Liver (tissue), 9 donors: ENCODE results near the gene SRPX. TPM values are rescaled to one million over a fixed set of nuclear protein-coding genes. Genes with fewer than 3 reads are reported as not detected.

Experiments
- DNase-seq: peaks from one replicate; pipeline ENCODE4 v3.0.0-alpha.2; 2017; ENCODE audit warnings: low spot score
- H3K27ac ChIP-seq, 2 donors: one replicate each; pipeline ENCODE4 v1.7.0; 2013; ENCODE audit warnings: inconsistent platforms in 2 of 2, low read length in 2 of 2, control low read depth in 1 of 2, low read depth in 1 of 2, mild to moderate bottlenecking in 1 of 2
- H3K27me3 ChIP-seq, 4 donors: one replicate each; pipeline versions ENCODE4 v1.6.1 to v1.7.0; 2013; ENCODE audit warnings: low read length in 3 of 4, inconsistent platforms in 1 of 4, mild to moderate bottlenecking in 1 of 4, moderate library complexity in 1 of 4; ENCODE audit not compliant: control insufficient read depth in 4 of 4, insufficient read depth in 4 of 4
- H3K36me3 ChIP-seq, 4 donors: one replicate each; pipeline versions ENCODE4 v1.6.1 to v1.7.0; 2013; ENCODE audit warnings: low read length in 3 of 4, mild to moderate bottlenecking in 3 of 4, low read depth in 1 of 4, moderate library complexity in 1 of 4; ENCODE audit not compliant: control insufficient read depth in 4 of 4, insufficient read depth in 3 of 4
- H3K4me1 ChIP-seq, 4 donors: one replicate each; pipeline versions ENCODE4 v1.6.1 to v1.7.0; 2013; ENCODE audit warnings: low read length in 3 of 4, mild to moderate bottlenecking in 3 of 4, moderate library complexity in 1 of 4; ENCODE audit not compliant: control insufficient read depth in 4 of 4, insufficient read depth in 4 of 4
- H3K4me3 ChIP-seq, 3 donors: one replicate each; pipeline versions ENCODE4 v1.6.1 to v1.7.0; 2013; ENCODE audit warnings: low read length in 3 of 3, control low read depth in 1 of 3, low read depth in 1 of 3, mild to moderate bottlenecking in 1 of 3
- H3K9ac ChIP-seq, 2 donors: one replicate each; pipeline ENCODE4 v1.7.0; 2013; ENCODE audit warnings: low read length in 2 of 2, mild to moderate bottlenecking in 2 of 2, moderate library complexity in 2 of 2, control low read depth in 1 of 2, low read depth in 1 of 2
- H3K9me3 ChIP-seq, 4 donors: one replicate each; pipeline versions ENCODE4 v1.6.1 to v1.7.0; 2013; ENCODE audit warnings: low read length in 3 of 4; ENCODE audit not compliant: control insufficient read depth in 4 of 4
- EGR1 ChIP-seq, 2 donors: IDR thresholded peaks; 2 replicates each; pipeline ENCODE4 v1.6.1; 2016 to 2018; ENCODE audit warnings: antibody characterized with exemption in 2 of 2, low read depth in 2 of 2
- FOXA1 ChIP-seq: IDR thresholded peaks from 2 replicates; pipeline ENCODE4 v1.6.1; 2016; ENCODE audit warnings: antibody characterized with exemption
- FOXA2 ChIP-seq: IDR thresholded peaks from 2 replicates; pipeline ENCODE4 v1.6.1; 2016; ENCODE audit warnings: antibody characterized with exemption
- GABPA ChIP-seq, 2 donors: IDR thresholded peaks in 1 of 2; conservative IDR thresholded peaks in 1 of 2; 2 replicates each; pipeline ENCODE4 v1.6.1; 2016; ENCODE audit warnings: antibody characterized with exemption in 2 of 2, mild to moderate bottlenecking in 1 of 2, moderate library complexity in 1 of 2
- HNF4G ChIP-seq: IDR thresholded peaks from 2 replicates; pipeline ENCODE4 v1.6.1; 2016; ENCODE audit warnings: antibody characterized with exemption
- JUND ChIP-seq, 2 donors: IDR thresholded peaks; 2 replicates each; pipeline ENCODE4 v1.6.1; 2016; ENCODE audit warnings: antibody characterized with exemption in 2 of 2
- MAX ChIP-seq: IDR thresholded peaks from 2 replicates; pipeline ENCODE4 v1.6.1; 2016; ENCODE audit warnings: antibody characterized with exemption
- NR2F2 ChIP-seq: IDR thresholded peaks from 2 replicates; pipeline ENCODE4 v1.6.1; 2016; ENCODE audit warnings: antibody characterized with exemption
- RAD21 ChIP-seq, 2 donors: IDR thresholded peaks; 2 replicates each; pipeline ENCODE4 v1.6.1; 2016; ENCODE audit warnings: antibody characterized with exemption in 2 of 2, mild to moderate bottlenecking in 2 of 2
- REST ChIP-seq: IDR thresholded peaks from 2 replicates; pipeline ENCODE4 v1.6.1; 2016; ENCODE audit warnings: antibody characterized with exemption, mild to moderate bottlenecking
- RXRA ChIP-seq, 2 donors: IDR thresholded peaks; 2 replicates each; pipeline ENCODE4 v1.6.1; 2017 to 2018; ENCODE audit warnings: antibody characterized with exemption in 2 of 2, mild to moderate bottlenecking in 1 of 2
- SP1 ChIP-seq: IDR thresholded peaks from 2 replicates; pipeline ENCODE4 v1.6.1; 2018; ENCODE audit warnings: antibody characterized with exemption, mild to moderate bottlenecking
- TAF1 ChIP-seq: conservative IDR thresholded peaks from 2 replicates; pipeline ENCODE4 v1.6.1; 2016; ENCODE audit warnings: antibody characterized with exemption, mild to moderate bottlenecking
- YY1 ChIP-seq: IDR thresholded peaks from 2 replicates; pipeline ENCODE4 v1.6.1; 2016; ENCODE audit warnings: antibody characterized with exemption, mild to moderate bottlenecking
- ZBTB33 ChIP-seq: IDR thresholded peaks from 2 replicates; pipeline ENCODE4 v1.6.1; 2016; ENCODE audit warnings: antibody characterized with exemption
- WGBS: extraction: QIAGEN DNeasy Blood & Tissue Kit; methylation state at CpG from one replicate; pipeline ENCODE4 v1.1.7; 2013; 5-methylcytosine and 5-hydroxymethylcytosine counted together
- polyA plus RNA-seq, 2 donors: library from polyadenylated mRNA; stranded (reverse) in 1 of 2; unstranded in 1 of 2; fragments of 200-250 nt in 1 of 2; fragments of >200 nt in 1 of 2; fragmentation: Nextera tagmentation in 1 of 2; extraction: Ambion mirVana in 1 of 2; gene quantifications; one replicate each; pipeline versions ENCODE4 v1.2.1 to v1.2.3, GENCODE V29; 2013 to 2015
- total RNA-seq, 2 donors: library from RNA; depleted of rRNA; stranded (reverse); fragments of >200 nt; gene quantifications; one replicate each; pipeline ENCODE4 v1.2.3, GENCODE V29; 2014
- TF ChIP-seq, protein P1 (sequence below): IDR thresholded peaks from 2 replicates; pipeline ENCODE4 v1.6.1; 2016; ENCODE audit warnings: antibody characterized with exemption
- TF ChIP-seq, protein P2 (sequence below): fragments of 150-350 bp; IDR thresholded peaks from 2 replicates; pipeline ENCODE4 v1.5.1; 2017; ENCODE audit warnings: improper control_type of control experiment, low read depth, low read length; ENCODE audit not compliant: missing input control
- donor health status: healthy.
- donor health status: healthy.
- donor health status: healthy.
- donor health status: healthy.
- donor health status: healthy.

SRPX gene
- total and polyA plus RNA-seq, 4 donors: 4.9 to 15.3 (median 10.3) TPM

- 98% methylated on average over 2 of the region's 2 CpGs for WGBS
Observed at GRCh38 chrX:38149016-38149415, 71.7 kb downstream of the SRPX start.

GRCh38 chrX:38142610-38143009, 78.1 kb downstream of the SRPX start:
- Histone ChIP-seq H3K27ac (no peak overlapping the region), H3K36me3 (no peaks in the 10 kb centered on the region), H3K4me3 (no peak overlapping the region), H3K9me3 (no peaks in the 10 kb centered on the region), H3K27me3 (peaks cover 0 to 3% (median 0%) of the 10 kb centered on the region in 4 donors), H3K9ac (no peak overlapping the region), H3K4me1 (no peaks in the 10 kb centered on the region)
- DNase-seq: no peak
- peak in 1 of 2 donors; percentile 4 for TF ChIP-seq RAD21 (IDR thresholded peaks at IDR 0.05)
- no peak for TF ChIP-seq RXRA (IDR thresholded peaks at IDR 0.05)
- TF ChIP-seq HNF4G: no peak
- TF ChIP-seq SP1: peak; percentile 21
- TF ChIP-seq GABPA (IDR thresholded peaks at IDR 0.05 in 1 of 2, conservative IDR thresholded peaks at IDR 0.05 in 1 of 2): no peak
- TF ChIP-seq ZBTB33: no peak
- no peak for TF ChIP-seq TAF1
- TF ChIP-seq YY1: no peak
- no peak for TF ChIP-seq EGR1 (IDR thresholded peaks at IDR 0.05; ENCODE audit: low read depth in 2 of 2)
- no peak for TF ChIP-seq FOXA2
- TF ChIP-seq NR2F2: peak; percentile 80
- 55% methylated on average over 1 of the region's 1 CpG for whole genome bisulfite sequencing

More at GRCh38 chrX:38149016-38149415, 71.7 kb downstream of the SRPX start:
- Histone ChIP-seq H3K4me1 (no peaks in the 10 kb centered on the region), H3K27ac (no peak overlapping the region), H3K27me3 (no peaks in the 10 kb centered on the region), H3K4me3 (no peak overlapping the region), H3K9me3 (no peaks in the 10 kb centered on the region), H3K9ac (no peak overlapping the region), H3K36me3 (no peaks in the 10 kb centered on the region)
- no peak for DNase-seq
- TF ChIP-seq YY1: no peak

- no peak overlapping the region for H3K27ac ChIP-seq
Observed at GRCh38 chrX:38138900-38139299, 81.8 kb downstream of the SRPX start.

More at GRCh38 chrX:38138900-38139299, 81.8 kb downstream of the SRPX start:
- Histone ChIP-seq H3K27me3 (peaks cover 0 to 3% (median 0%) of the 10 kb centered on the region in 4 donors), H3K4me1 (no peaks in the 10 kb centered on the region), H3K9ac (no peak overlapping the region), H3K9me3 (no peaks in the 10 kb centered on the region), H3K4me3 (no peak overlapping the region), H3K36me3 (no peaks in the 10 kb centered on the region)
- TF ChIP-seq, protein P1, sequence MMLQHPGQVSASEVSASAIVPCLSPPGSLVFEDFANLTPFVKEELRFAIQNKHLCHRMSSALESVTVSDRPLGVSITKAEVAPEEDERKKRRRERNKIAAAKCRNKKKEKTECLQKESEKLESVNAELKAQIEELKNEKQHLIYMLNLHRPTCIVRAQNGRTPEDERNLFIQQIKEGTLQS: no peak
- TF ChIP-seq TAF1 (no peak), YY1 (no peak), JUND (IDR thresholded peaks at IDR 0.05) (no peak), MAX (no peak), FOXA1 (no peak), REST (no peak)
- TF ChIP-seq, protein P2, sequence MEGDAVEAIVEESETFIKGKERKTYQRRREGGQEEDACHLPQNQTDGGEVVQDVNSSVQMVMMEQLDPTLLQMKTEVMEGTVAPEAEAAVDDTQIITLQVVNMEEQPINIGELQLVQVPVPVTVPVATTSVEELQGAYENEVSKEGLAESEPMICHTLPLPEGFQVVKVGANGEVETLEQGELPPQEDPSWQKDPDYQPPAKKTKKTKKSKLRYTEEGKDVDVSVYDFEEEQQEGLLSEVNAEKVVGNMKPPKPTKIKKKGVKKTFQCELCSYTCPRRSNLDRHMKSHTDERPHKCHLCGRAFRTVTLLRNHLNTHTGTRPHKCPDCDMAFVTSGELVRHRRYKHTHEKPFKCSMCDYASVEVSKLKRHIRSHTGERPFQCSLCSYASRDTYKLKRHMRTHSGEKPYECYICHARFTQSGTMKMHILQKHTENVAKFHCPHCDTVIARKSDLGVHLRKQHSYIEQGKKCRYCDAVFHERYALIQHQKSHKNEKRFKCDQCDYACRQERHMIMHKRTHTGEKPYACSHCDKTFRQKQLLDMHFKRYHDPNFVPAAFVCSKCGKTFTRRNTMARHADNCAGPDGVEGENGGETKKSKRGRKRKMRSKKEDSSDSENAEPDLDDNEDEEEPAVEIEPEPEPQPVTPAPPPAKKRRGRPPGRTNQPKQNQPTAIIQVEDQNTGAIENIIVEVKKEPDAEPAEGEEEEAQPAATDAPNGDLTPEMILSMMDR: no peak
- no peak for DNase-seq
- 93% methylated on average over 2 of the region's 2 CpGs for WGBS
